Effector memory CD8-positive, alpha-beta T cell (primary cell): ENCODE measurements around the gene RNF128.

Experiments used
- ATAC-seq: fragments of 150-1000 bp; cut with Tn5 transposase; replicated peaks from 2 replicates; pipeline ENCODE4 v1.10.0; 2021; ENCODE audit warnings: mild to moderate bottlenecking, moderate library complexity
- DNase-seq, 3 experiments: peaks; one replicate each; pipeline ENCODE4 v3.0.0; 2021
- H3K27ac Mint-ChIP-seq, 2 donors: one replicate each; pipeline ENCODE4 v1.8.0; 2022; ENCODE audit warnings: mild to moderate bottlenecking in 2 of 2, mixed read lengths in 2 of 2, moderate library complexity in 2 of 2
- H3K27me3 Mint-ChIP-seq, 2 donors: one replicate each; pipeline ENCODE4 v1.8.0; 2022; ENCODE audit warnings: mixed read lengths in 2 of 2
- H3K36me3 Mint-ChIP-seq: one replicate; pipeline ENCODE4 v1.8.0; 2022; ENCODE audit warnings: mild to moderate bottlenecking, moderate library complexity, mixed read lengths; ENCODE audit not compliant: insufficient read depth
- H3K4me1 Mint-ChIP-seq, 2 donors: one replicate each; pipeline ENCODE4 v1.8.0; 2022; ENCODE audit warnings: low read depth in 2 of 2, mixed read lengths in 2 of 2
- H3K4me3 Mint-ChIP-seq, 2 donors: one replicate each; pipeline ENCODE4 v1.8.0; 2022; ENCODE audit warnings: mild to moderate bottlenecking in 2 of 2, mixed read lengths in 2 of 2, moderate library complexity in 2 of 2
- H3K9me3 Mint-ChIP-seq, 2 donors: one replicate each; pipeline ENCODE4 v1.8.0; 2022; ENCODE audit warnings: mixed read lengths in 2 of 2
- total RNA-seq, 9 experiments: gene quantifications; one replicate each; lab custom pipeline; 2026; lab: John Stamatoyannopoulos, UW

Gene RNF128, protein sequence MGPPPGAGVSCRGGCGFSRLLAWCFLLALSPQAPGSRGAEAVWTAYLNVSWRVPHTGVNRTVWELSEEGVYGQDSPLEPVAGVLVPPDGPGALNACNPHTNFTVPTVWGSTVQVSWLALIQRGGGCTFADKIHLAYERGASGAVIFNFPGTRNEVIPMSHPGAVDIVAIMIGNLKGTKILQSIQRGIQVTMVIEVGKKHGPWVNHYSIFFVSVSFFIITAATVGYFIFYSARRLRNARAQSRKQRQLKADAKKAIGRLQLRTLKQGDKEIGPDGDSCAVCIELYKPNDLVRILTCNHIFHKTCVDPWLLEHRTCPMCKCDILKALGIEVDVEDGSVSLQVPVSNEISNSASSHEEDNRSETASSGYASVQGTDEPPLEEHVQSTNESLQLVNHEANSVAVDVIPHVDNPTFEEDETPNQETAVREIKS
- 0 to 1.1 (median 0) reads per million in 9 experiments for total RNA-seq

DNA sequence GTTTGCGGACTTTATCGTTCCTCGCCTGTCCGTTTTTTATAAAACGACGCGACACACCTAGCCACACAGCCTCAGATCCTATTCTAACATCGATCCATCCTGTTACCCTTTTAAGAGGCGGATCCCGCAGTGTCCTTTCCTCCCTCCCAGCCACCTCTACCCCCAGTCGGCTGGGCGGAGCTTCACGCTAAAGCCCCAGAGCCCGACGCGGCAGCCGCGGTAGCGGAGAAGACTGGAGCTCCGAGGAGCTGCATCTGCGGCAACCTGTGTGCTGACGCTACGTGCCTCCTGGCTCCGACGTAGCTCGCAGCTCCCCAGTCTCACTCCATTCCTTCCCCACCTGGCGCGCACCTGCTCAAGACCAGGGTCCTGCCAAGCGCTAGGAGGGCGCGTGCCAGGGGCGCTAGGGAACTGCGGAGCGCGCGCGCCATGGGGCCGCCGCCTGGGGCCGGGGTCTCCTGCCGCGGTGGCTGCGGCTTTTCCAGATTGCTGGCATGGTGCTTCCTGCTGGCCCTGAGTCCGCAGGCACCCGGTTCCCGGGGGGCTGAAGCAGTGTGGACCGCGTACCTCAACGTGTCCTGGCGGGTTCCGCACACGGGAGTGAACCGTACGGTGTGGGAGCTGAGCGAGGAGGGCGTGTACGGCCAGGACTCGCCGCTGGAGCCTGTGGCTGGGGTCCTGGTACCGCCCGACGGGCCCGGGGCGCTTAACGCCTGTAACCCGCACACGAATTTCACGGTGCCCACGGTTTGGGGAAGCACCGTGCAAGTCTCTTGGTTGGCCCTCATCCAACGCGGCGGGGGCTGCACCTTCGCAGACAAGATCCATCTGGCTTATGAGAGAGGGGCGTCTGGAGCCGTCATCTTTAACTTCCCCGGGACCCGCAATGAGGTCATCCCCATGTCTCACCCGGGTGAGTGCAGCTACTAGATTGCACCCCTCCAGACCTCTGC, at the start of gene RNF128:
Gene RNF128 (plus strand): TSS at position 217 of the 953 bp plus-strand sequence. CDS start 213 bp downstream, at position 430.
- DNase-seq: no peak
- ATAC-seq: peak; percentile 27
- Mint-ChIP-seq H3K36me3 (no peaks in the 10 kb centered on the region), H3K9me3 (no peaks in the 10 kb centered on the region), H3K27me3 (peaks cover 26 to 47% of the 10 kb centered on the region in 2 donors), H3K27ac (no peak within 1 kb of the TSS), H3K4me3 (peak within 1 kb of the TSS; percentile 44 to 66), H3K4me1 (no peaks in the 10 kb centered on the region)

DNA sequence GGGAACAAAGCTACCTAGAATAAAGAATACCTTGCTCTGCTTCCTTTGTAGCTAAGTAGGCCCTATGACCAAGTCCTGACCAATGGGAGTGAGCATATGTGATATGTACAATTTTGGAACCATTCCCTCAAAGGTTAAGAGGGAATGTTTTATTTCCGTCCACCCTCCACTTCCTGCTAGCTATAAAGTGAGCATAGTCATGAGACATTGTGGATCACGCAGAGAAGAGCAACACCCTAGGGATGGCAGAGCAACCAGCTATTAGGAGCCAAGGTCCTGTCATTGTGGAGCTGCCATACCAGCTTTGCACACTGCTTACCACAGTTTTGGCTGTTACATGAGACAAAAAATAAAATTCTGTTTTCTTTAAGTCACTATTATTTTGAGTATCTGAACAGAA, 45.8 kb upstream of the RNF128 start:
- H3K4me1 Mint-ChIP-seq: no peaks in the 10 kb centered on the region
- no peak for DNase-seq
- ATAC-seq: no peak
- no peaks in the 10 kb centered on the region for H3K36me3 Mint-ChIP-seq
- no peak overlapping the region for H3K4me3 Mint-ChIP-seq
- H3K9me3 Mint-ChIP-seq: no peaks in the 10 kb centered on the region
- H3K27ac Mint-ChIP-seq: no peak overlapping the region
- no peaks in the 10 kb centered on the region for H3K27me3 Mint-ChIP-seq

- no peaks in the 10 kb centered on the region for H3K36me3 Mint-ChIP-seq
- no peak for ATAC-seq
These were observed 42.3 kb upstream of the RNF128 start for GRCh38 chrX:106684207-106684606.

DNA sequence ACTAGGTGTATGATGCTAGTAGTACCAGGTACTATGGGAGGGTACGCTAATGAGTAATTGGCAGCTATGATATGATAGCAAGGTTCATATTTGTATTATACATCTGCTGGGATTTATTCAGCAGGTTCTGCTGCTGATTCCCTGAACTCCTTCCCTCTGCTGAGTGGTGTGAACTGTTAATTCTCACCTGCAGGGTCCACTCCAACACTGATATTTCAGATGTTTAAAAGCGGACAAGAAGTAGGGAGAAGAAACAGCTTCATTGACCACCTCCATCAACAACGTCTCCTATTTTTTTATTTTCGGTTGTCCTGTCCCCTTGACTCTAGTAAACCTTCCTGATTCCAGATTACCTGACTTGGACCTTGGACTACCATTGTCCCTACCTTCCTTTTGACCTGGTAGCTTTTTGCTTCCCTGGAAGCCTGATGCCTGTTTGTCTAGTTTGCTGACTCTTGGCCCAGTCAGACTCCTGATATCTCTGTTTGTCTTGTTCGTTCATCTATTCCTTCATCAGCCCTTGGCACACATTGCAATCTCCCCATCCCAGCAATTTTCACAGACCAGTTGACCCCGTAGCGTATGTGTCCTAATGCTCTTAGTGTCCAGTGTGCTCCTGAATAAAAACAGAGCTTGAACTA, 34.0 kb upstream of the RNF128 start:
- Mint-ChIP-seq H3K36me3 (no peaks in the 10 kb centered on the region), H3K27ac (no peak overlapping the region)
- ATAC-seq: no peak

More at GRCh38 chrX:106684207-106684606, 42.3 kb upstream of the RNF128 start:
- Mint-ChIP-seq H3K27ac (no peak overlapping the region), H3K9me3 (no peaks in the 10 kb centered on the region), H3K4me1 (no peaks in the 10 kb centered on the region), H3K4me3 (no peak overlapping the region), H3K27me3 (no peaks in the 10 kb centered on the region)
- DNase-seq: no peak

DNA sequence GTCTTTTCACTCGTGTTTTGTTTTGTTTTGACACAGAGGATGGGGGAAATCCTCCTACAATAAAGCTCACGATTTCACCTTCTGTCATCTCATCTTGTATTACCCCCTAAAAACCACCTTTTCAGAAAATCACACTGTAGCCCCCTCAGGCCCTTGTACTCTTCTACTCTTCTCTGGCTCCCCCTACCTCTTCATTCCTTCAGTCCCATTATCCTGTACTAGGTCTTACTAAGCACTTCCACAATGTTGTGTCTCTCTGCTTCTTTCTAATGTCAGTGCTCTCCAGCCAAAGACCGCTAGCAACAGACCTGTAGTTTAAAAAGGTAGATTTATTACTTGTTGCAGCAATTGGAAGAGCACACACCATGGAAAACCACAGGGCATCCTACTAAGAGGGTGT, 30.0 kb upstream of the RNF128 start:
- Mint-ChIP-seq H3K27me3 (peaks cover 9 to 19% of the 10 kb centered on the region in 2 donors), H3K36me3 (no peaks in the 10 kb centered on the region), H3K9me3 (no peaks in the 10 kb centered on the region), H3K27ac (no peak overlapping the region), H3K4me1 (no peaks in the 10 kb centered on the region), H3K4me3 (no peak overlapping the region)
- no peak for DNase-seq
- no peak for ATAC-seq

More for the DNA sequence above, 34.0 kb upstream of the RNF128 start:
- Mint-ChIP-seq H3K4me1 (no peaks in the 10 kb centered on the region), H3K9me3 (no peaks in the 10 kb centered on the region), H3K27me3 (peaks cover 9 to 13% of the 10 kb centered on the region in 2 donors), H3K4me3 (no peak overlapping the region)
- DNase-seq: no peak

- H3K4me3 Mint-ChIP-seq: no peak overlapping the region
- ATAC-seq: no peak
- no peaks in the 10 kb centered on the region for H3K4me1 Mint-ChIP-seq
- DNase-seq: no peak
- peaks cover 0 to 13% of the 10 kb centered on the region in 2 donors for H3K27me3 Mint-ChIP-seq
- no peaks in the 10 kb centered on the region for H3K9me3 Mint-ChIP-seq
- H3K27ac Mint-ChIP-seq: no peak overlapping the region
- no peaks in the 10 kb centered on the region for H3K36me3 Mint-ChIP-seq
These were observed 27.8 kb upstream of the RNF128 start for GRCh38 chrX:106698693-106699092.

DNA sequence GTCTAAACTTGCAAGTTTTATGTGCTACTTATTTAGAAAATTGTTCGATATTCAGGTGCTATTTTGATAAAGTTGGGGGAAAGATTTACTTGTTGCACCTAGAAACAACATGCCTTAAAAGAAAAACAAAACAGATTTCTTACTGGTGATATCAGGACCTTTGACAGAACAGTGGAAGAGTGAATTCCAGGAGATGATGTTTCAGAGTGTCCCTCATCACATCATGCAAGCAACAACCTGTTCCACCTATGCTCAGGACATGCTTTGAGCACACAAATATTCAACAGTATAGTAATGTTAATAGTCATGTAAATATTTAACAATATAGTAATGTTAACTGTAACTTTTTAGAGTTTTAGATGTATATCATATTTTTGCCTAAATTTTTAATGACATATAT, 23.9 kb upstream of the RNF128 start:
- Mint-ChIP-seq H3K9me3 (no peaks in the 10 kb centered on the region), H3K36me3 (no peaks in the 10 kb centered on the region), H3K4me3 (no peak overlapping the region), H3K27ac (no peak overlapping the region), H3K4me1 (no peaks in the 10 kb centered on the region), H3K27me3 (peaks cover 0 to 7% of the 10 kb centered on the region in 2 donors)
- ATAC-seq (no peak), DNase-seq (no peak)

DNA sequence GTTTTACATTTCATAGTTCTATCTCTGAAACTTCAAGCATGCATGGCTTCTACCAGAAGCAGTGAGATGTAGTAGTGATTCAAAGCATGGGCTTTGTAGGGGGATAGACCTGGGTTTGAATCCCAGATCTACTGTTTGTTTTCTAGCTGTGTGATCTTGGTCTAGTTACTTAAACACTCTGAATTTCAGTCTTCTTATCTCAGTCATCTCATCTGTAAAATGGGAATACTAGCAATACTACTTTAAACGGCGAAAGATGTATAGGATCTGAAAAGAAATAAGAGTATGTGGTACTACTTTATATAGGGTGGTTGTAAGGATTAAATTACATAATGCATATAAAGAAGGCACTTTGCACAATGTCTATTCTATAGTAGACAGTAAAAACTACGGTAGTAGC, 20.0 kb upstream of the RNF128 start:
- no peaks in the 10 kb centered on the region for H3K36me3 Mint-ChIP-seq

GRCh38 chrX:106707771-106708454, 18.6 kb upstream of the RNF128 start:
- H3K4me3 Mint-ChIP-seq: no peak overlapping the region

More for the DNA sequence above, 20.0 kb upstream of the RNF128 start:
- H3K4me1 Mint-ChIP-seq: no peaks in the 10 kb centered on the region
- H3K27me3 Mint-ChIP-seq: no peaks in the 10 kb centered on the region
- H3K4me3 Mint-ChIP-seq: no peak overlapping the region
- H3K9me3 Mint-ChIP-seq: no peaks in the 10 kb centered on the region
- no peak overlapping the region for H3K27ac Mint-ChIP-seq
- ATAC-seq: no peak
- no peak for DNase-seq

GRCh38 chrX:106710771-106711170, 15.7 kb upstream of the RNF128 start:
- H3K36me3 Mint-ChIP-seq: no peaks in the 10 kb centered on the region
- no peaks in the 10 kb centered on the region for H3K9me3 Mint-ChIP-seq
- DNase-seq (no peak), ATAC-seq (no peak)
- no peak overlapping the region for H3K4me3 Mint-ChIP-seq
- no peaks in the 10 kb centered on the region for H3K4me1 Mint-ChIP-seq
- H3K27ac Mint-ChIP-seq: no peak overlapping the region
- H3K27me3 Mint-ChIP-seq: no peaks in the 10 kb centered on the region

More at GRCh38 chrX:106707771-106708454, 18.6 kb upstream of the RNF128 start:
- H3K9me3 Mint-ChIP-seq: no peaks in the 10 kb centered on the region
- ATAC-seq: no peak
- no peak overlapping the region for H3K27ac Mint-ChIP-seq
- no peak for DNase-seq
- no peaks in the 10 kb centered on the region for H3K36me3 Mint-ChIP-seq
- no peaks in the 10 kb centered on the region for H3K4me1 Mint-ChIP-seq
- H3K27me3 Mint-ChIP-seq: no peaks in the 10 kb centered on the region

- no peaks in the 10 kb centered on the region for H3K36me3 Mint-ChIP-seq
- no peak overlapping the region for H3K27ac Mint-ChIP-seq
- DNase-seq: no peak
- H3K4me3 Mint-ChIP-seq: no peak overlapping the region
- no peaks in the 10 kb centered on the region for H3K9me3 Mint-ChIP-seq
- no peaks in the 10 kb centered on the region for H3K4me1 Mint-ChIP-seq
- no peak for ATAC-seq
- H3K27me3 Mint-ChIP-seq: no peaks in the 10 kb centered on the region
These were observed 15.1 kb upstream of the RNF128 start for GRCh38 chrX:106711375-106711774.

- ATAC-seq: no peak
- H3K4me3 Mint-ChIP-seq: no peak overlapping the region
- H3K27me3 Mint-ChIP-seq: no peaks in the 10 kb centered on the region
- H3K27ac Mint-ChIP-seq: no peak overlapping the region
- no peaks in the 10 kb centered on the region for H3K9me3 Mint-ChIP-seq
- no peaks in the 10 kb centered on the region for H3K36me3 Mint-ChIP-seq
- no peak for DNase-seq
- no peaks in the 10 kb centered on the region for H3K4me1 Mint-ChIP-seq
These were observed 10.5 kb upstream of the RNF128 start for GRCh38 chrX:106716004-106716403.

GRCh38 chrX:106716463-106716862, 10.0 kb upstream of the RNF128 start:
- Mint-ChIP-seq H3K27ac (no peak overlapping the region), H3K4me1 (no peaks in the 10 kb centered on the region), H3K27me3 (peaks cover 0 to under 1% of the 10 kb centered on the region in 2 donors), H3K4me3 (no peak overlapping the region), H3K9me3 (no peaks in the 10 kb centered on the region), H3K36me3 (no peaks in the 10 kb centered on the region)
- ATAC-seq: no peak
- no peak for DNase-seq
